Fibroblast of pulmonary artery (primary cell): ENCODE measurements around the gene ZNF546.

Experiments used
- DNase-seq: peaks from one replicate; pipeline ENCODE4 v3.0.0-alpha.2; 2010; ENCODE audit warnings: low read depth
- H3K4me3 ChIP-seq: replicated peaks from 2 replicates; pipeline ENCODE4 v1.5.1; 2011; ENCODE audit warnings: low read depth, mild to moderate bottlenecking, control low read depth, low read length, moderate library complexity
- CTCF ChIP-seq: IDR thresholded peaks from 2 replicates; pipeline ENCODE4 v1.5.1; 2011; ENCODE audit warnings: mild to moderate bottlenecking, control low read depth, low read length, inconsistent platforms; ENCODE audit errors: missing control alignments

The ZNF546 gene

DNA sequence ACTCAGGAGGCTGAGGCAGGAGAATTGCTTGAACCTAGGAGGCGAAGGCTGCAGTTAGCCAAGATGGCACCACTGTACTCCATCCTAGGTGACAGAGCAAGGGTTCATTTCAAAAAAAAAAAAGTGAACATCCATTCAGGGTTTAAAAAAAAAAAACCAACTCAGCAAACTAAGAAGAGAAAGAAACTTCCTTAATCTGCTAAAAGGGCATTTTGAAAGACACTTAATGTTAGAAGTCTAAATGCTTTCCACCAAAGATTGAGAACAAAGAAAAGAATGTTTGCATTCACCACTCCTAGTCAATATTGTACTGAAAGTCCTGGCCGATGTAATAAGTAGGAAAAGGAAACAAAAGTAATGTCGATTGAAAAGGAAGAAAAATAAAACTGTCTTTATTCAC is 33.0 kb upstream of the ZNF546 start:
- TF ChIP-seq CTCF: no peak
- DNase-seq: no peak
- H3K4me3 ChIP-seq: no peak overlapping the region

DNA sequence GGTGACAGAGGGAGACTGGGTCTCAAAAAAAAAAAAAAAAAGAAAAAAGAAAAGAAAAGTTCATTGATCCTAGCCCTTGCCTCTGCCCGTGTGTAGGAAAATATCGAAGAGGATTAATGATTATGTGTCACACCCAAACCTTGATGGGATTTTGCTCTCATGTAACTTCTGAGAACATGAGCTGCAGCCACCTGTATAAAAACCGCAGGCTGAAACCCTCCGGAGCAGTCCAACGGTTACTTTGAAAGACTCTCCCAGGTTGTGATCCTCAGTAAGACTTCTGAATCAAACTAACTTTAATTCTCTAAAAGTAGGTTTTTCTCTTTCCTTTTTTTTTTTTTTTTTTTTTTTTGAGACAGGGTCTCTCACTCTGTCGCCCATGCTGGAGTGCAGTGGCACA is 30.2 kb upstream of the ZNF546 start:
- no peak for DNase-seq
- no peak for TF ChIP-seq CTCF
- no peak overlapping the region for H3K4me3 ChIP-seq

DNA sequence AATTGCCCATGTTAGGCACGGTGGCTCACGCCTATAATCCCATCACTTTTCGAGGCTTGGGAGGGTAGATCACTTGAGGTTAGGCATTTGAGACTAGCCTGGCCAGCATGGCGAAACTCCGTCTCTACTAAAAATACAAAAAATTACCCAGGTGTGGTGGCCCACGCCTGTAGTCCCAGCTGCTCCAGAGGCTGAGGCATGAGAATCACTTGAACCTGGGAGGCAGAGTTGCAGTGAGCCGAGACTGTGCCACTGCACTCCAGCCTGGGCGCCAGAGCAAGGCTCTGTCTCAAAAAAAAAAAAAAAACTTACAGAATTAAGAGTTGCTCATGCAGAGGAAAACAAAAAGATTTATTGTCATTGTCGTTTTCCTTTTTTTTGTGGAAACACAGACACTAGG is 29.3 kb upstream of the ZNF546 start:
- no peak for DNase-seq
- no peak for TF ChIP-seq CTCF
- H3K4me3 ChIP-seq: no peak overlapping the region

DNA sequence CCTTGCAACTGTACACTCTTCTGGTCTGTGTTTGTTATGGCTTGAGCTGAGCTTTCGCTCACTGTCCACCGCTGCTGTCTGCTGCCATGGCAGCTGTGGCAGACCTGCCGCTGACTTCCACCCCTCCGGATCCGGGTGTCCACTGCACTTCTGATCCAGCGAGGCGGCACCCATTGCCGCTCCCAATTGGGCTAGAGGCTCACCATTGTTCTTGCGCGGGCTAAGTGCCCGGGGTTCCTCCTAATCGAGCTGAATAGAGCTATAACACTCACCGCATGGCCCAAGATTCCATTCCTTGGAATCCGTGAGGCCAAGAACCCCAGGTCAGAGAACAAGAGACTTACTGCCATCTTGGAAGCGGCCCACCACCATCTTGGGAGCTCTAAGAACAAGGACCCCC is 28.1 kb upstream of the ZNF546 start:
- no peak for TF ChIP-seq CTCF
- DNase-seq: no peak
- no peak overlapping the region for H3K4me3 ChIP-seq

DNA sequence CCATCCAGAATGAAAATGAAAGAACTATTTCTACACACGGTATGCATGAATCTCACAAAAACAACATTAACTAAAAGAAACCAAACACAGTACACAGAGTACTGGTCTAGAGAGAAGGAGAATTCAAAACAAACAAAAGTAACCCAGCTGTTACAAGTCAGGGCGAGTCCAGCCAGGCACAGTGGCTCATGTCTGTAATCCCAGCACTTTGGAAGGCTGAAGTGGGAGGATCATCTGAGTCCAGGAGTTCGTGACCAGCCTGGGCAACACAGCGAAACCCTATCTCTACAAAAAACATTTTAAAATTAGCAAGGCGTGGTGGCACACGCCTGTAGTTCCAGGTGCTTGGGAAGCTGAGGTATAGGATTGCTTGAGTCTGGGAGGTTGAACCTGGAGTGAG is 27.6 kb upstream of the ZNF546 start:
- no peak for DNase-seq
- H3K4me3 ChIP-seq: no peak overlapping the region
- no peak for TF ChIP-seq CTCF

DNA sequence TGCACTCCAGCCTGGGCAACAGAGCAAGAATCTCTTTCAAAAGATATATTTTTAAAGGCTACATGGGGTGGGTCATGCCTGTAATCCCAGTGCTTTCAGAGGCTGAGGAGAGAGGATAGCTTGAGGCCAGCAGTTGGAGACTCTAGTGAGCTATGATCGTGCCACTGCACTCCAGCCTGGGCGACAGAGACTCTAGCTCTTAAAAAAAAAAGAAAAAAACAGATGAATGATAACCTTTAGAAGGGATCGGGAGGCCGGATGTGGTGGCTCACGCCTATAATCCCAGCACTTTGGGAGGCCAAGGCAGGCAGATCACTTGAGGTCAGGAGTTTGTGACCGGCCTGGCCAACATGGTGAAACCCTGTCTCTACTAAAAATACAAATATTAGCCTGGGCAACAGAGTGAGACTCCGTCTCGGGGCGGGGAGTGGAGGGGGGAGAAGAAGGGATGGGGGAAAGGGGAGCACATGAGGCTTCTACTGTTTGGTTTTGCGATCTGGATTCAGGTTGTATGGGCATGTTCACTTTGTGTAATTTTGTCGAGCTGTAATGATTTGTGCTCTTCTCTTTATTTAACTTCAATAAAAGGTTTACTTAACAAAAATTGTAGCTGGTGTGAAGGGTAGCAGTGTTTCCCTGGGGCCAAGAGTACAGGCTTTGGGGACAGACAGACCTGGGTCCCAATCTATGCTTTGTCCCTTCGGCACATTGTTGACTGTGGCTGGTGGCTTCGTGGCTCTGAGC is 27.0 kb upstream of the ZNF546 start:
- DNase-seq: no peak
- peak overlapping the region; percentile 99 for H3K4me3 ChIP-seq
- no peak for TF ChIP-seq CTCF

- H3K4me3 ChIP-seq: peak overlapping the region; percentile 99
- peak; percentile 41 for DNase-seq
- no peak for TF ChIP-seq CTCF
Measured at GRCh38 chr19:39970425-39970674, 26.5 kb upstream of the ZNF546 start.
